A549 (cell line): ENCODE results near the gene SORCS1.

Experiments
- ESRRA ChIP-seq: fragments of 150-350 bp; IDR thresholded peaks from 2 replicates; pipeline ENCODE4 v1.6.1; 2014; ENCODE audit warnings: mild to moderate bottlenecking, low read length, borderline replicate concordance
- TF ChIP-seq, protein P1 (sequence below): fragments of 200-600 bp; sonication (generic); IDR thresholded peaks from 2 replicates; pipeline ENCODE4 v1.6.1; 2016; ENCODE audit warnings: antibody characterized with exemption, mild to moderate bottlenecking, moderate library complexity

DNA sequence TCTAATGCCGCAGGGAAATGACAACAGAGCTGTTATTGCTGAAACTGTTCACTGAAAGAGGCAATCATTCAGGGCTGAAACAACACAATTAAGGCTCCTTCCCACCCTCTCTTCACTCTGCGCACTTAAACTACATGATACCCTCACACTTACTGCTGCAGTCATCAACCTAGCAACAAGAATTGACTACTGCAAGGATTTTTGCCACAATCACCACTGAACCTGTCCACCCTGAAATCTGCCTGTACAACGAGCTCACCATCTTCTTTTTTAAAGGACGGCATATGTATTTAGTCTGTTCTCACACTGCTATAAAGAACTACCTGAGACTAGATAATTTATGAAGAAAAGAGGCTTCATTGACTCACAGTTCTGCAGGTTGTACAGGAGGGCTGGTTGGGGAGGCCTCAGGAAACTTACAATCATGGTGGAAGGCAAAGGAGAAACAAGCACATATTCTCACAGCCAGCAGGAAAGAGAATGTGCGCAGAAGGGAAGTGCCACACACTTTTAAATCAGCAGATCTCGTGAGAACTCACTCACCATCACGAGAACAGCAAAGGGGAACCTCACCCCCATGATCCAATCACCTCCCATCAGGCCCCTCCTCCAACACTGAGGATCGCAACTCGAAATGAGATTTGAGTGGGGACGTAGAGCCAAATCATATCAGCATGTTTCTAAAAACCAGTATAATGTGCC is 131.7 kb downstream of the SORCS1 start:
- TF ChIP-seq, protein P1, sequence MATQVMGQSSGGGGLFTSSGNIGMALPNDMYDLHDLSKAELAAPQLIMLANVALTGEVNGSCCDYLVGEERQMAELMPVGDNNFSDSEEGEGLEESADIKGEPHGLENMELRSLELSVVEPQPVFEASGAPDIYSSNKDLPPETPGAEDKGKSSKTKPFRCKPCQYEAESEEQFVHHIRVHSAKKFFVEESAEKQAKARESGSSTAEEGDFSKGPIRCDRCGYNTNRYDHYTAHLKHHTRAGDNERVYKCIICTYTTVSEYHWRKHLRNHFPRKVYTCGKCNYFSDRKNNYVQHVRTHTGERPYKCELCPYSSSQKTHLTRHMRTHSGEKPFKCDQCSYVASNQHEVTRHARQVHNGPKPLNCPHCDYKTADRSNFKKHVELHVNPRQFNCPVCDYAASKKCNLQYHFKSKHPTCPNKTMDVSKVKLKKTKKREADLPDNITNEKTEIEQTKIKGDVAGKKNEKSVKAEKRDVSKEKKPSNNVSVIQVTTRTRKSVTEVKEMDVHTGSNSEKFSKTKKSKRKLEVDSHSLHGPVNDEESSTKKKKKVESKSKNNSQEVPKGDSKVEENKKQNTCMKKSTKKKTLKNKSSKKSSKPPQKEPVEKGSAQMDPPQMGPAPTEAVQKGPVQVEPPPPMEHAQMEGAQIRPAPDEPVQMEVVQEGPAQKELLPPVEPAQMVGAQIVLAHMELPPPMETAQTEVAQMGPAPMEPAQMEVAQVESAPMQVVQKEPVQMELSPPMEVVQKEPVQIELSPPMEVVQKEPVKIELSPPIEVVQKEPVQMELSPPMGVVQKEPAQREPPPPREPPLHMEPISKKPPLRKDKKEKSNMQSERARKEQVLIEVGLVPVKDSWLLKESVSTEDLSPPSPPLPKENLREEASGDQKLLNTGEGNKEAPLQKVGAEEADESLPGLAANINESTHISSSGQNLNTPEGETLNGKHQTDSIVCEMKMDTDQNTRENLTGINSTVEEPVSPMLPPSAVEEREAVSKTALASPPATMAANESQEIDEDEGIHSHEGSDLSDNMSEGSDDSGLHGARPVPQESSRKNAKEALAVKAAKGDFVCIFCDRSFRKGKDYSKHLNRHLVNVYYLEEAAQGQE = no peak
- no peak for TF ChIP-seq ESRRA
